ENCODE data around the gene IL13.
"Not testable (repeated sequence)": the region's sequence is repeated elsewhere in the genome, so short reads cannot be mapped to it uniquely, and the experiment has no call there.

IL13 gene

GRCh38 chr5:132690156-132690555 is 32.2 kb downstream of the IL13 start:
- H3K4me2 ChIP-seq (ENCODE audit: low read length), result peak overlapping the region; percentile 52
- no peaks in the 10 kb centered on the region for H3K9me3 ChIP-seq (ENCODE audit: control insufficient read depth, insufficient read depth, low read length)
- H3K27ac ChIP-seq (ENCODE audit: low read depth, low read length), result peak overlapping the region; percentile 55; the same call in 1 of the 2 replicates
- H3K27me3 ChIP-seq (ENCODE audit: control insufficient read depth, low read length), result no peaks in the 10 kb centered on the region
- peaks cover 30% of the 10 kb centered on the region for H3K4me1 ChIP-seq (ENCODE audit: control insufficient read depth, low read length)
- no peaks in the 10 kb centered on the region for H4K20me1 ChIP-seq (ENCODE audit: control insufficient read depth, insufficient read depth, low read depth, low read length)
- no peak overlapping the region for H3K4me3 ChIP-seq (ENCODE audit: low read length)
- H3F3A ChIP-seq (ENCODE audit: control insufficient read depth, insufficient read depth), result no peaks in the 10 kb centered on the region
- no peaks in the 10 kb centered on the region for H3K79me2 ChIP-seq (ENCODE audit: control insufficient read depth, low read length)
- no peak for TF ChIP-seq CTCF (IDR thresholded peaks at IDR 0.05; ENCODE audit: low read depth, low read length, poor library complexity, severe bottlenecking)
- no peak for TF ChIP-seq EZH2phosphoT487 (IDR thresholded peaks at IDR 0.05; ENCODE audit: borderline replicate concordance, low read length)
- no peaks in the 10 kb centered on the region for H3K36me3 ChIP-seq (ENCODE audit: control insufficient read depth, low read length)
- H3K9me2 ChIP-seq (replicated peaks; ENCODE audit: control insufficient read depth, low read length), result no peaks in the 10 kb centered on the region

- not testable (repeated sequence) for H3K9me3 ChIP-seq (ENCODE audit: control insufficient read depth, insufficient read depth, low read length); H3K36me3 ChIP-seq (ENCODE audit: control insufficient read depth, low read length); H3K4me2 ChIP-seq (ENCODE audit: low read length); H3K4me3 ChIP-seq (ENCODE audit: low read length); H3K79me2 ChIP-seq (ENCODE audit: control insufficient read depth, low read length); H3K27me3 ChIP-seq (ENCODE audit: control insufficient read depth, low read length); H3K27ac ChIP-seq (ENCODE audit: low read depth, low read length); H3K9me2 ChIP-seq (replicated peaks; ENCODE audit: control insufficient read depth, low read length); H4K20me1 ChIP-seq (ENCODE audit: control insufficient read depth, insufficient read depth, low read depth, low read length); H3F3A ChIP-seq (ENCODE audit: control insufficient read depth, insufficient read depth)
- H3K4me1 ChIP-seq (ENCODE audit: control insufficient read depth, low read length), result peaks cover 29% of the 10 kb centered on the region
Observed at GRCh38 chr5:132691755-132692631, 34.0 kb downstream of the IL13 start.

GRCh38 chr5:132692632-132692967 is 34.6 kb downstream of the IL13 start:
- Histone ChIP-seq H3K4me1 (ENCODE audit: control insufficient read depth, low read length) (peaks cover 29% of the 10 kb centered on the region), H3K27ac (ENCODE audit: low read depth, low read length) (no peak overlapping the region), H4K20me1 (ENCODE audit: control insufficient read depth, insufficient read depth, low read depth, low read length) (no peaks in the 10 kb centered on the region), H3K4me3 (ENCODE audit: low read length) (no peak overlapping the region), H3K79me2 (ENCODE audit: control insufficient read depth, low read length) (no peaks in the 10 kb centered on the region), H3K27me3 (ENCODE audit: control insufficient read depth, low read length) (no peaks in the 10 kb centered on the region), H3K9me3 (ENCODE audit: control insufficient read depth, insufficient read depth, low read length) (no peaks in the 10 kb centered on the region), H3F3A (ENCODE audit: control insufficient read depth, insufficient read depth) (no peaks in the 10 kb centered on the region), H3K9me2 (replicated peaks; ENCODE audit: control insufficient read depth, low read length) (no peaks in the 10 kb centered on the region), H3K4me2 (ENCODE audit: low read length) (no peak overlapping the region), H3K36me3 (ENCODE audit: control insufficient read depth, low read length) (no peaks in the 10 kb centered on the region)
- TF ChIP-seq EZH2phosphoT487 (IDR thresholded peaks at IDR 0.05; ENCODE audit: borderline replicate concordance, low read length), result no peak
- TF ChIP-seq CTCF (IDR thresholded peaks at IDR 0.05; ENCODE audit: low read depth, low read length, poor library complexity, severe bottlenecking), result no peak

GRCh38 chr5:132695956-132696355 is 38.0 kb downstream of the IL13 start:
- H3K79me2 ChIP-seq (ENCODE audit: control insufficient read depth, low read length), result no peaks in the 10 kb centered on the region
- peaks cover 12% of the 10 kb centered on the region for H3K36me3 ChIP-seq (ENCODE audit: control insufficient read depth, low read length)
- no peaks in the 10 kb centered on the region for H3K27me3 ChIP-seq (ENCODE audit: control insufficient read depth, low read length)
- H4K20me1 ChIP-seq (ENCODE audit: control insufficient read depth, insufficient read depth, low read depth, low read length), result no peaks in the 10 kb centered on the region
- no peak overlapping the region for H3K4me3 ChIP-seq (ENCODE audit: low read length)
- TF ChIP-seq CTCF (IDR thresholded peaks at IDR 0.05; ENCODE audit: low read depth, low read length, poor library complexity, severe bottlenecking) (no peak), EZH2phosphoT487 (IDR thresholded peaks at IDR 0.05; ENCODE audit: borderline replicate concordance, low read length) (no peak)
- no peaks in the 10 kb centered on the region for H3K4me1 ChIP-seq (ENCODE audit: control insufficient read depth, low read length)
- no peak overlapping the region for H3K27ac ChIP-seq (ENCODE audit: low read depth, low read length)
- no peak overlapping the region for H3K4me2 ChIP-seq (ENCODE audit: low read length)
- no peaks in the 10 kb centered on the region for H3F3A ChIP-seq (ENCODE audit: control insufficient read depth, insufficient read depth)
- no peaks in the 10 kb centered on the region for H3K9me3 ChIP-seq (ENCODE audit: control insufficient read depth, insufficient read depth, low read length)
- no peaks in the 10 kb centered on the region for H3K9me2 ChIP-seq (replicated peaks; ENCODE audit: control insufficient read depth, low read length)
